Vagina (tissue), 2 donors: ENCODE measurements around the gene NPAS2.

Experiments
- POLR2A ChIP-seq, 2 donors: fragments of 450-650 bp; IDR thresholded peaks; one replicate each; pipeline ENCODE4 v1.6.1; 2017; ENCODE audit warnings: antibody characterized with exemption in 2 of 2, mild to moderate bottlenecking in 2 of 2, moderate library complexity in 2 of 2
- POLR2AphosphoS5 ChIP-seq, 2 donors: sonication (generic); formaldehyde crosslinking; IDR thresholded peaks; one replicate each; pipeline ENCODE4 v1.9.0; 2017; ENCODE audit warnings: antibody characterized with exemption in 2 of 2, mild to moderate bottlenecking in 2 of 2, low read depth in 1 of 2; ENCODE audit not compliant: insufficient read depth in 1 of 2

DNA sequence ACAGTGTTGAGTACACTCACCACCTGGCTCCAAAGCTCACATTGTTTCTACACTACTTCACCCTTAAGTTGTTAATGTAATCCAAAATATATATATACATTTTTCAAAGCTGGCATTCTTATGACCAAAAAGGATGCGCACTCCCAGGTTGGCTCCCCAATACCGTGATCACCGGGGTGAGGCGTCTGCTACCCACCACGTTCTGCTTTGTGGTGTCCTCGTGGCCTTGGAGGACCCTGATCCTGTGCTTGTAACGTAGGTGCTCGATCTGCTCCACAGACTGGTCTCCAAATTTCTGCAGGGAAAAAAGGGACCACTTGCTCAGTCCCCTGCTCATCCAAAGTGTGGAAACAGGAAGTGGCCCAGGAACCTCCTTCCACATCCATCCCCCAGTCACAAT lies 207.9 kb downstream of the NPAS2 start:
- no peak for TF ChIP-seq POLR2AphosphoS5 (IDR thresholded peaks at IDR 0.05; ENCODE audit: insufficient read depth in 1 of 2, low read depth in 1 of 2)
- TF ChIP-seq POLR2A (IDR thresholded peaks at IDR 0.05) = no peak
